ENCODE data around the gene INTS11.

The INTS11 gene

GRCh38 chr1:1357871-1358432, 33.5 kb upstream of the INTS11 start:
- no peak for DNase-seq (ENCODE audit: low spot score)

GRCh38 chr1:1356796-1357401, 32.4 kb upstream of the INTS11 start:
- no peak for DNase-seq (ENCODE audit: low spot score)

GRCh38 chr1:1356166-1356795, 31.8 kb upstream of the INTS11 start:
- DNase-seq (ENCODE audit: low spot score): no peak

DNA sequence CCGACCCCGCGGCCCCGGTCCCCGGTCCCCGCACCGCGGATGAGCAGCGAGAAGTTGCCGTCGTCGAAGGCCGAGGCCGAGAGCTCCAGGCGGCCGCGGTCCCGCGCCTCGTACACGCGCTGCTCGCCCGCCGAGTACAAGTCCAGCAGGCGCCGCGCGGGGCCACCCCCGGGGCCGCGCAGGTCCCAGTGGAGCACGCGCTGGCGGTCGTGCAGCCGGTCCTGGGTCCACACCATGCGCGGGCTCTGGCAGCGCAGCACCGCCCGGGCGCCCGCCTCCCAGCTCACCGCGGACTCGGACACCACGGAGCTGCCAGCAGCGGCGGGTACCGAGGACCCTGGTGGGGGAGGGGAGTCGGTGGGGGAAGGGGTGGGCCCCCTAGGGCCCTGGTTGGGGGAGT, 31.0 kb upstream of the INTS11 start:
- DNase-seq (ENCODE audit: low spot score): no peak

DNA sequence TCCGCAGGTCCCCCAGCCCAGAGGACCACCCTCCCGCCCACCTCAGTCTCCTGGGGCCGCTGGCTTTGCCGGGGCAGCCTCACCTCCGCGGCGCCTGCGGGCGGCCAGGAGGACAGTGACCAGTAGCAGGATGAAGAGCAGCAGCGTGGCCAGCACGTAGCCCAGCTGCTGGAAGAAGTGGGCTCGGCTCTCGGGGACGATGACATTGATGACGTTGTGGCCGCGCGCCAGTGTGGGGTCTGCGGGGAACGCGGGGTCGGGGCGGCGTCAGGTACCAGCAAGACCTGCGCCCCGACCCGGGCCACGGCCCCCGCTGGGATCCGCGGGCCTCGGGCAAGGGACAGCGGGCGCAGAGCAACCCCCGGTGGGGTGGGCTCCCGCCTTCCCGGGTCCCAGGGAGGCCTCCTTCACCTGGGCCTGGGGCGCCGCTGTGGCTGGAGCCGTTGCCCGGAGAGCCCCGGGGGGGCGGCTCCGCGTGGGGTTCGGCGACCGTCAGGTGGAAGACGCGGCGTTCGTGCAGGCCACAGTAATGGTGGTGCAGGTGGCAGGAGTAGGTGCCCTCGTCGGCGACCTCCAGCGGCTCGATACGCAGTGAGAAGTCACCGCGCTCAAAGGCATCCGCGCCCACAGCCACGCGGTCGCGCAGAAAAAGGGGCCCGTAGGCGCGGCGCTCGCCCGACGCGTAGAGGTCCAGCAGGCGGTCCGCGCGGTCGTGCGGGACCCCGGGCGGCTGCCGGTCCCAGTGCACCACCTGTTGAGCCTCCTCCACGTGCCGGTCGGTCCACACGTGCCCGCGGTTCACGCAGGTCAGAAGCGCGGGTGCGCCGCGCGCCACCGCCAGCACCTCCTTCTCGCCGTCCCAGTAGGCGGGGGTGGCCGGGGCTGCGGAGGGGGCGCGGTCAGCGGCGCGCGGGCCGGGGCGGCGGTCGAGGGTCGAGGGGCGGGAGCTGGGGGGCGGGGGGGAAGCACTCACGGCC, 30.1 kb upstream of the INTS11 start:
- no peak for DNase-seq (ENCODE audit: low spot score)

GRCh38 chr1:1353389-1354151, 29.1 kb upstream of the INTS11 start:
- no peak for DNase-seq (ENCODE audit: low spot score)

DNA sequence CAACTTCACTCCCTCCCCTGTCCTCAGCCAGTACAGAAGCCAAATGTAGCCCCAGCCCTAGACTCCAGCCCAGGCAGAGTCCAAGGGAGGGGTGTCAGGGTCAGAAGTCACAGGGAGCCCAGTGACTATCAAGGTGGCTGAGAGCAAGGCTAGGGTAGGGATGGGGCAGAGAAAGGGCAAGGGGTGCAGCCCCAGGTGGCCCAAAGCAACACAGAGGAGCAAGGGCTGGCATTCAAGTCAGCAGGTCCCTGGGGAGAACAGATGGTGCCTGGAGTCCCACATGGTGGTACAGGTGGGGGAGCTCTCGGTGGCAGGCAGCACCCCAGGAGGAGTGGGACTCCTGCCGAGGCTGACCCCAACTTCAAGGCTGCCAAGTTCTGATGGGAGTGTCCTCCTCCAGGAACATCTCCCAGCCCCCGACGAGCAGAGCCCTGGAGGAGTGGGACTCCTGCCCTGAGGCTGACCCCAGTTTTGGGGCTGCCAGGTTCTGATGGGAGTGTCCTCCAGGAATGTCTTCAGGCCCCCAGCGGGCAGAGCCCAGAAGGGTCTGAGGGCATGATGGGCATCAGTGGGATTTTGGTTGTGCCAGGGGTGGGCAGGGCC, 28.4 kb upstream of the INTS11 start:
- DNase-seq (ENCODE audit: low spot score): no peak

DNA sequence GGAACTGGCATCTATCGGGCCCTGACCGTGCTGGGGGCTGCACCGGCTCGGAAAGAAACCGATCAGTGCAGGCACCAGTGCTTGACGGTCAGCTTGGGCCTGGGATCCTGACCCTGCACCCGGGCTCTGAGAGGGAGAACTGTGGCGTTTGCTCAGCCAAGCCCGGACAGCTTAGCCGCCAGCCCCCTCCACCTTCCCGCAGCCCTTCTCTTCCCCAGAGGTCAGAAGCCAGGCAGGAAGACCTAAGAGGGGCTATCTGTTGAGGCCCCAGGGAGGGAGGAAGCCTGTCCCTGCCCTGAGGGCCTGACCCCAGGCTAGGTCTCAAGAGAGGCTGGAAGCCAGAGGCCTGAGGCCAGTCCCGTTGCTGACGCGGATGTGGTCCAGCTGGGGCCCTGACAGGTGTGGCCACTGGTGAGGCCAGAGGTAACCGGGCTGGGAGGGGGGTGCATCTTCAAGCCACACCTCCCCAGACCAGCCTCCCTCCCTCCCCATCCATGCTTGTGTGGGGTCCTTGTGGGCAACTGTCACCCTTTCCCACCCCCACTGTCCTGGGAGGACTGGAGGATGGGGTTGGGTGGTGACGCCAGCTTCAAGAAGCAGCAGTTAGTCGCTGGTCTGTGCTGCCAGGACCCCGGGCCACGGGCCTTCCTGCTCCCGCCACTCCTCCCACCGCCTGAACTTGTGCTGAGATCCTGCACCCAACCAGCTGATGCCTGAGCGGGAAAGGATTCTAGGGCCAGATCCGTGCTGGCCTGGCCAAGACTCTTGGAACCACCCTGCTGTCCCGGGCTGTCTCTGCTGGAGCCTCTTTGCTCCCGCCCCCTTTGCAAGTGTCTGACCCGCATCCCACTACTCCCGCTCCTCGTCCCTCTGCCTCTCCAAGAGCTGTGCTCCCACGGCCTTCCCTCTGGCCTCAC, 27.3 kb upstream of the INTS11 start:
- no peak for DNase-seq (ENCODE audit: low spot score)

DNA sequence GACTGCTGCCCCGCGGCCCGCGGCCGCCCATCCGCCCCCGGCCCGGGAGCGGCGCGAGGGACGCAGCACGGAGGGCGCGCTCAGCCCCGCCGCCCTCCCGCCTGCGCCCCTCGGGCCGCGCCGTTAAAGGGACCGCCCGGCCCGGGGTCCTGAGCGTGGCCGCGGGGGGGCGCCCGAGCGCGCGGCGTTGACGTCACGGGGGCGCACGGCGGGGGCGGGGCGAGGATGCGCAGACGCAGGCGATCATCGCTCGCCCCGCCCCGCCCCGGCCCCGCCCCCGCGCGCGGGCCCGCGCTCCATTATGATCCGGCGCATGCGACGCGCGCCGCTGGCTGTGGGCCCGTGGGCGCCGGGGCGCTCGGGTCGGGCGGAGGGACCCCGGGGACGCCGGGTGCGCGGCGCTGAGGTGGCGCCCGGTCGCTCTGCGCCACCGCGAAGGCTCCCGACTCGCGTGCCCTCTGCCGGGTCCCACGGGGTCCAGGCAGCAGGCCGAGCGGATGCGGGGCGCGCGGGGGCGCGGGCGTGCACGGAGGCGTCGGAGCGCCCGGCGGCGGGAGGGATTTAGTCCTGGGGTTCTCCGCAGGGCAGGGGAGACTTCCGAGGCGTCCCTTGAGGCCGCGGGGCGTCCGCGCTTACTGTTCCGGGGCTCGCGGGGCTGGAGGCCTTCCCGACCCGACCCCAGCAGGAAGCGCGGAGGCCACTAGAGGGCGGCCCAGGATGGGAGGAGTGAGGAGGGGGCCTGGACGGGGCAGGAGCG, 25.0 kb upstream of the INTS11 start, which contains the start of gene DVL1:
TSS of gene DVL1 (minus strand) at position 163 of the 757 bp plus-strand sequence. CDS start 353 bp downstream, outside the sequence.
- peak; percentile 50 for DNase-seq (ENCODE audit: low spot score)

DNA sequence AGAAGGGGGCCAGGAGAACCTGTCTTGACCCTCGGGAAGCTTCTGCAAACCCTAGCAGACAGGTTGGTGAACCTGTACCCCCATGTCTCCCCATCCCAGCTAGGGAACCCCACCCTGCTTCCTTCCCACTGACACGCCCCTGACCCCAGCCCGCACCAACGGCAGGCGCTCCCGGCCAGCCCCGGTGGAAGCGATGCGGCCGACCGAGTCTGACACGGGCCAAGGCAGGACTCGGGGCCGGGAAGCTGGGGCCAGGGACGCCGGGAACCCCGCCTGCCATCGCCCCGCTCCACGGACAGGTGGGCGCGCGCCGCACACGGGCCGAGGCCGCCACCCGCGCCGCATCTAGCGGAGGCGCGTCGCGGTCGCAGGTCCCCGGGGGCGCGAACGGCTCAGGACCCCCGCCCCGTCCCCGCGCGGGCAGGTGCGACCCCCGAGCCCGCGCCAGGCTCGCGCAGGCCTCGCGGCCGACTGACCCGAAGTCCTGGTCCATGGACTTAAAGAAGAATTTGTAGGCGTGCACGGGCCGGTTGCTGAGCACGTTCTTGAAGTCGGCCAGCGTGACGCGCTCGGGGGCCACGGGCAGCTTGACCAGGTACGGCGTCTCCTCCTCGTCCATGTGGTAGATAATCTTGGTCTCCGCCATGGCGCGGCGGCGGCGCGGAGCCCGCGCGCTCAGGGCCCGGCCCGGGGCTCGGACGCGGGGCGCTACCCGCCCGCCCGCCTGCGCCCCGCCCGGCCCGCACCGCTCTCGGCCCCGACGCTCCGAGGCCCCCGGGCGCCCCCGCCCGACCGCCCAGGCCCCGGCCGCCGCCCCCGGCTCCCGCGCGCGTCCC, 24.2 kb upstream of the INTS11 start:
- DNase-seq (ENCODE audit: low spot score): no peak

GRCh38 chr1:1347663-1348419, 23.4 kb upstream of the INTS11 start:
- no peak for DNase-seq (ENCODE audit: low spot score)

DNA sequence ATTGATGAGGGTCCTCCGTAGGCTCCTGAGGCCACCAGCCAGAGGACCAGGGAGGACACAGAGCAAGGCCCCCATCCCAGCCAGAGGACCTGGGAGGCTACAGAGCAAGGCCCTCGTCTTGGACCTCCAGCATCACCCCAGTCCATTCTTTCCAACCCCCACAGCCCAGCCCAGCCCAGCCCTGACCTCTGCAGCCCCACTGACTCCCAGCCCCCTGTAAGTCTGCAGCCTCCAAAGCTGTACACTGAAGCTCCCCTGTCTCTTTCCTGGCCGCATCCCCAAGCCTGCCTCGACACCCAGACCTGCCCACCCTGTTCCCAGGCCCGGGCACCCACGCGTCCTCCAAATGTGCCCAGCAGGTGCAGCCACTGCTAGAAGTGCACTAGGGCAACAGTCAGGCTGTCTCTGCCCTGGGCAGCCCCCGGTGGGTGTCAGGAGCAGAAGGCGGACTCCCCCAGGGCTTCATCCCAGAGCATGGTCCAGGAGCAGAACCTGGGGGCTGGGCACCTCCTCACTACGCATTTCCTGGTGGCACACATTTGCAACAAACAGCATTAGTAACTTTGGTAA, 22.7 kb upstream of the INTS11 start:
- no peak for DNase-seq (ENCODE audit: low spot score)

GRCh38 chr1:1346501-1346890, 22.0 kb upstream of the INTS11 start:
- no peak for DNase-seq (ENCODE audit: low spot score)

GRCh38 chr1:1345860-1346500, 21.5 kb upstream of the INTS11 start:
- DNase-seq (ENCODE audit: low spot score): no peak

GRCh38 chr1:1345384-1345783, 20.9 kb upstream of the INTS11 start:
- DNase-seq (ENCODE audit: low spot score): no peak

GRCh38 chr1:1344655-1345361, 20.3 kb upstream of the INTS11 start:
- DNase-seq (ENCODE audit: low spot score): no peak
